GM18507 (cell line): ENCODE data around the gene PTH2R.
"Not testable (repeated sequence)": the region's sequence is repeated elsewhere in the genome, so short reads cannot be mapped to it uniquely, and the experiment has no call there.

Experiments
- DNase-seq: peaks from one replicate; pipeline ENCODE4 v3.0.0; 2011; ENCODE audit warnings: low read depth; ENCODE audit not compliant: insufficient read length; ENCODE audit errors: extremely low spot score
- FAIRE-seq: peaks from 2 replicates; lab custom pipeline; 2011; peaks lifted over from hg19 to GRCh38; lab: Jason Lieb, UNC

Gene PTH2R, protein sequence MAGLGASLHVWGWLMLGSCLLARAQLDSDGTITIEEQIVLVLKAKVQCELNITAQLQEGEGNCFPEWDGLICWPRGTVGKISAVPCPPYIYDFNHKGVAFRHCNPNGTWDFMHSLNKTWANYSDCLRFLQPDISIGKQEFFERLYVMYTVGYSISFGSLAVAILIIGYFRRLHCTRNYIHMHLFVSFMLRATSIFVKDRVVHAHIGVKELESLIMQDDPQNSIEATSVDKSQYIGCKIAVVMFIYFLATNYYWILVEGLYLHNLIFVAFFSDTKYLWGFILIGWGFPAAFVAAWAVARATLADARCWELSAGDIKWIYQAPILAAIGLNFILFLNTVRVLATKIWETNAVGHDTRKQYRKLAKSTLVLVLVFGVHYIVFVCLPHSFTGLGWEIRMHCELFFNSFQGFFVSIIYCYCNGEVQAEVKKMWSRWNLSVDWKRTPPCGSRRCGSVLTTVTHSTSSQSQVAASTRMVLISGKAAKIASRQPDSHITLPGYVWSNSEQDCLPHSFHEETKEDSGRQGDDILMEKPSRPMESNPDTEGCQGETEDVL

GRCh38 chr2:208406474-208407451 is at the start of gene PTH2R:
TSS of gene PTH2R (plus strand) at chr2:208406792. CDS start at chr2:208407044, 252 bp downstream.
- FAIRE-seq (no peak), DNase-seq (no peak)

DNA sequence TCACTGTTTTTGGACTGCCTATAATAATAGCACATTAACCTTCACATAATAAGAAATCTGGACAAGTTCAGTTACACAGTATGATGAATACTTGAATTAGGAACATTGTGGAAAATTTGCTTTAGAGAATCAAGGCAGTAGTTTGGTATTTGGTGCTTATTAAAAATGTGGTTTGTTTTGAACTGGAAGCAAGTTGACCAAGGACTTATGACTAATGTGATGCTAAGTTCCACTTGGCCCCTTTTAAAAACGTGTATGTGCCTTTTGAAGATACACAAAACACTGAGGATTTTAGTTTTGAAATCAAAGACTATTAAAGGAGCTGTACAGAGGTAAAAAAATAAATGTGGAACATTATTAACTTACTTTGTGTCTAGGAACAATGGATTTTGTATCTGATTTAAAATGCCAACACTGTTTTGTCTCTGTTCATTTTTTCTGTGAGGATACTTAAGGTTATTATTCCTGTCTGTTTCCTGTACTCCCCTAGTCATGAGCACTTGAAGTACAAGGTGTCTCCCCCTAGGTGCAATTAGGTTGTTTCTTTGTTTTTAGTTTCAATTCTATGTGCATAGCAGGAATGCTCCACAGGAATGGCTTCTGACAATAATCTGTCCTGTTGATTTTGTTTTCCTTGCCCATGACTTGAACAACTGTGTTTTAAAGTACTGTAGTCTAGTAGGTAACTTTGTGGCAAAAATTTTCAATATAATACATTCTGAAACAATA is 49.6 kb upstream of the PTH2R start:
- FAIRE-seq (no peak), DNase-seq (no peak)

- FAIRE-seq (no peak), DNase-seq (no peak)
Measured at GRCh38 chr2:208358758-208359631, 47.6 kb upstream of the PTH2R start.

GRCh38 chr2:208359632-208359986 is 47.0 kb upstream of the PTH2R start:
- DNase-seq, result no peak
- FAIRE-seq, result no peak

- DNase-seq, result no peak
- FAIRE-seq, result no peak
Measured at GRCh38 chr2:208360259-208361076, 46.1 kb upstream of the PTH2R start.

DNA sequence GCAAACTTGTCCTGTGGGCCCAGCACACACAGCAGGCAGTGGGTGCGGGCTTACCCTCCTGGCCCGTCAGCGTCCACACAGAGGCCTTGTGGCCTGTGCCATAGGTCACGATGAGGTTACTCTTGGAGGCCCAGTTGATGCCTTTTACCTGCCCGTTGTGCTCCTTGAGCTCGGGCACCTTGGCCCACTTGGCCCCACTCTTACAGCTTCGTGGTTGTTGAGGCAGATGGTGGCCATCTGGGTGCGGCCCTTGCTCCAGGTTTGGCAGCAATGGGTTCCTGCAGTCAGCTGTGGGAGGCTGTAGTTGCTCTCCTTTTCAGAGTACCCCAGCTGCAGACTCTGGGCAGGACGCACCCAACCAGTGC is 45.5 kb upstream of the PTH2R start:
- FAIRE-seq, result no peak
- DNase-seq, result no peak

GRCh38 chr2:208363485-208363884 is 43.1 kb upstream of the PTH2R start:
- DNase-seq (no peak), FAIRE-seq (no peak)

GRCh38 chr2:208366215-208367127 is 40.1 kb upstream of the PTH2R start:
- peak; percentile 65 for FAIRE-seq
- DNase-seq, result no peak

DNA sequence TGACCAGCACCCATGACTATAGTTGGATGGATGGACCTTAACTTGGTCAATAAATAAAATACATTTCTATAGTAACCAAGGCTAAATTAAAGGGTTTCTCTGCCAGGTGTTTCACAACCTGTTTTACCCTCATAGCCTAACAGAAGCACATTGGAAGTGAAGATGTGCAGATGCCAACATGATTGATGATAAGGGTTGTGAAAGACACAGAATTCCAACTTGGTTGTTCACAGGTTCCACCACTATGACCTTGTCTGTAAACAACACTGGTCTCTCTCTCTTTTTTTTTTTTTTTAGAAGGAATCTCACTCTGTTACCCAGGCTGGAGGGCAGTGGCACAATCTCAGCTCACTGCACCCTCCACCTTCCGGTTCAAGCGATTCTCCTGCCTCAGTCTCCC is 37.5 kb upstream of the PTH2R start:
- FAIRE-seq, result no peak

DNA sequence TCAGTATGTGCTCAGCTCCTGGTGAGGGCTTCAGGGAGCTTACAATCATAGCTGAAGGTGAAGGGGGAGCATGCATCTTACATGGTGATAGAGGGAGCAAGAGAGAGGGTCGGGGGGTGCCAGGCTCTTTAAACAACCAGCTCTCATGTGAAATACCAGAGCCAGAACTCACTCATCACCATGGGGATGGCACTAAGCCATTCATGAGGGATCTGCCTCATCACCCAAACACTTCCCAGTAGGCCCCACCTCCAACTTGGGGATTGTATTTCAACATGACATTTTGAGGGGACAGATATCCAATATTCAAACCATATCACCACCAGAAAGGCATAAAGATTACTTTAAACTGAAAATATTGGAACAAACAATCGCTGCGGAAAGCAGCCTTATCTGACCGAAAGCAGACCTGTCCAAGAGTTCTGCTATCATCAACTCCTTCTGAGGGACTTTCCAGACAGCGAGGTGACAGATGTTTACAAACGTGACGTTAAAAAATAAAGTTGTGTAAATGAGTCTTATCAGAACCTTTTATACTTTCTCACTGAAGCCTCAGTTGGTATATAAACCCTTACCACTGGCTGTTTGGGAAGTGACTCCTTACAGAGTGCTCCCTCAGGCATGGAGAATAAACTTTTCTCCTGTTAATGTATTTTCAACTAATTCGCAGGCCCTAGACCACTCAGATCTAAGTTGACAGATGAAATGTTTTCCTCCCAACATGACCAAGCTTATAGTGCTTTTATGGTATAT is 35.5 kb upstream of the PTH2R start:
- FAIRE-seq (no peak), DNase-seq (no peak)

More for the DNA sequence above, 37.5 kb upstream of the PTH2R start:
- no peak for DNase-seq

- no peak for FAIRE-seq
- no peak for DNase-seq
Measured at GRCh38 chr2:208371634-208371935, 35.0 kb upstream of the PTH2R start.

GRCh38 chr2:208373460-208374089 is 33.0 kb upstream of the PTH2R start:
- DNase-seq (no peak), FAIRE-seq (peak; percentile 78)

DNA sequence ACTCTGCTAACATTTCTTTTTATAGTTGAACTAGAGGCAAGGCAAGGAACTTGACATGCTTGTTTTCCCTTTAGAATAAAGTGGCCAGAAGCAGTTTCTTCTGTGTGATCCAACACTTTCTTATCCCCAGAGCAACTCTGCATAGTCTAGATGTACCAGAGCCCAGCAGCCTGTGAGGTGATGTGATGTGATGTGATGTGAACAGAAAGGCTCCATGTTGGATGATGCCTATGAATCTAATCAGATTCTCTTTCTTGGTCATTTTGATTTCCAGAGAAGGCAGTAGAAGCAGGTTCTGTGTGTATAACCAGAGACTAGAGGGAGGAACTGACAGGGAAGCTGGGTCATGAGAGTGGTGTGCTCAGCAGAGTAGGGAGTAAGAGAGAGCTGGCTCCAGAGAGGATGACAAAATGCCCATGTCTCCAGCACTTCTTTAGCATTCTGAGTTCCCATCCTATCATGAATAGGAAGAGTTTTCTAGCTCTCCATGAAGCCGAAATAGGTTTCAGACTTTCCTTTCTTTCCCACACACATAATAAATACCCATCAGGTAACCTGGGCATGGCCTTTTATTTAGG is 31.0 kb upstream of the PTH2R start:
- FAIRE-seq (no peak), DNase-seq (no peak)

DNA sequence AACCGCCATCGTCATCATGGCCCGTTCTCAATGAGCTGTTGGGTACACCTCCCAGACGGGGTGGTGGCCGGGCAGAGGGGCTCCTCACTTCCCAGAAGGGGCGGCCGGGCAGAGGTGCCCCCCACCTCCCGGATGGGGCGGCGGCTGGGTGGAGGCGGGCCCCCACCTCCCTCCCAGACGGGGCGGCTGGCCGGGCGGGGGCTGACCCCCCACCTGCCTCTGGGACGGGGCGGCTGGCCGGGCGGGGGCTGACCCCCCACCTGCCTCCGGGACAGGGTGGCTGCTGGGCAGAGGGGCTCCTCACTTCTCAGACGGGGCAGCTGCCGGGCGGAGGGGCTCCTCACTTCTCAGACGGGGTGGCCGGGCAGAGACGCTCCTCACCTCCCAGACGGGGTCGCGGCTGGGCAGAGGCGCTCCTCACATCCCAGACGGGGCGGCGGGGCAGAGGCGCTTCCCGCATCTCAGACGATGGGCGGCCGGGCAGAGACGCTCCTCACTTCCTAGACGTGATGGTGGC is 29.2 kb upstream of the PTH2R start:
- not testable (repeated sequence) for DNase-seq, FAIRE-seq

- no peak for DNase-seq
- FAIRE-seq, result no peak
Measured at GRCh38 chr2:208379192-208379591, 27.4 kb upstream of the PTH2R start.
